ENCODE data around the gene VPS4B. TPM values are rescaled to one million over a fixed set of nuclear protein-coding genes. Genes with fewer than 3 reads are reported as not detected.

Gene VPS4B
- total RNA-seq, 1 experiment from 2014 or later, result 45.5 TPM

Other genes with a start within 250 kb of the VPS4B start
- 2.2 and 2.5 TPM in 2 replicates for gene BCL2, start 102.7 kb downstream of the VPS4B start, total RNA-seq (2014; rRNA removed)
- gene KDSR, start 55.3 kb downstream of the VPS4B start, total RNA-seq (2014; rRNA removed), result 33.2 and 37.6 TPM in 2 replicates
- not detected in 2 replicates for gene SERPINB5, start 54.5 kb upstream of the VPS4B start, total RNA-seq (2014; rRNA removed)
- 0.29 TPM in 1 of 2 replicates, not detected in the other for gene SERPINB12, start 119.9 kb upstream of the VPS4B start, total RNA-seq (2014; rRNA removed)
- gene SERPINB13, start 164.9 kb upstream of the VPS4B start, total RNA-seq (2014; rRNA removed), result not detected in 2 replicates
- not detected in 2 replicates for gene SERPINB4, start 221.8 kb upstream of the VPS4B start, total RNA-seq (2014; rRNA removed)
- gene SERPINB3, start 239.4 kb upstream of the VPS4B start, total RNA-seq (2014; rRNA removed), result not detected in 2 replicates